ENCODE results near the gene TAF3.
"Not testable (repeated sequence)": the region's sequence is repeated elsewhere in the genome, so short reads cannot be mapped to it uniquely, and the experiment has no call there.

Gene TAF3

GRCh38 chr10:7818295-7819120 is at the start of gene TAF3:
Gene TAF3, plus strand, starts transcription at chr10:7818505. Its CDS starts 205 bp downstream, at chr10:7818710.
- peak; percentile 94 for DNase-seq

GRCh38 chr10:7773845-7774801 is 44.2 kb upstream of the TAF3 start:
- DNase-seq = no peak

- no peak for DNase-seq
These were observed 41.5 kb upstream of the TAF3 start for GRCh38 chr10:7776777-7777176.

- not testable (repeated sequence) for DNase-seq
These were observed 36.1 kb upstream of the TAF3 start for GRCh38 chr10:7782194-7782593.

GRCh38 chr10:7786430-7786829 is 31.9 kb upstream of the TAF3 start:
- no peak for DNase-seq

GRCh38 chr10:7787150-7787856 is 31.0 kb upstream of the TAF3 start:
- no peak for DNase-seq

GRCh38 chr10:7787857-7788638 is 30.3 kb upstream of the TAF3 start, which contains the start of the genes ATP5F1C and KIN:
Gene ATP5F1C, plus strand, starts transcription at chr10:7788177. Its CDS starts 31 bp downstream, at chr10:7788208.
Gene KIN, minus strand, starts transcription at chr10:7787993. Its CDS starts 60 bp downstream, at chr10:7787933.
- DNase-seq = peak; percentile 98

GRCh38 chr10:7788639-7789286 is 29.5 kb upstream of the TAF3 start:
- no peak for DNase-seq

GRCh38 chr10:7789390-7789789 is 28.9 kb upstream of the TAF3 start:
- no peak for DNase-seq

GRCh38 chr10:7792541-7792940 is 25.8 kb upstream of the TAF3 start:
- no peak for DNase-seq

- no peak for DNase-seq
These were observed 23.9 kb upstream of the TAF3 start for GRCh38 chr10:7794251-7795026.

- DNase-seq = no peak
These were observed 22.7 kb upstream of the TAF3 start for GRCh38 chr10:7795605-7796004.

- peak; percentile 49 for DNase-seq
These were observed 20.7 kb upstream of the TAF3 start for GRCh38 chr10:7797582-7797981.

- DNase-seq = no peak
These were observed 15.7 kb upstream of the TAF3 start for GRCh38 chr10:7802606-7803005.

GRCh38 chr10:7804216-7804615 is 14.1 kb upstream of the TAF3 start:
- no peak for DNase-seq

GRCh38 chr10:7804741-7805140 is 13.6 kb upstream of the TAF3 start:
- no peak for DNase-seq

- DNase-seq = no peak
These were observed 9.5 kb upstream of the TAF3 start for GRCh38 chr10:7808686-7809267.

- no peak for DNase-seq
These were observed 7.9 kb upstream of the TAF3 start for GRCh38 chr10:7810443-7810842.

- DNase-seq = no peak
These were observed 7.3 kb upstream of the TAF3 start for GRCh38 chr10:7811000-7811399.

- DNase-seq = not testable (repeated sequence)
These were observed 6.6 kb upstream of the TAF3 start for GRCh38 chr10:7811743-7812142.
